ENCODE data around the gene TYW1B. TPM values are rescaled to one million over a fixed set of nuclear protein-coding genes. Genes with fewer than 3 reads are reported as not detected.
"Not testable (repeated sequence)": the region's sequence is repeated elsewhere in the genome, so short reads cannot be mapped to it uniquely, and the experiment has no call there.

Gene TYW1B
- total and polyA plus RNA-seq, 2 of the 4 experiments (the other 2 are of a cell fraction) = 1.0 to 1.8 TPM

DNA sequence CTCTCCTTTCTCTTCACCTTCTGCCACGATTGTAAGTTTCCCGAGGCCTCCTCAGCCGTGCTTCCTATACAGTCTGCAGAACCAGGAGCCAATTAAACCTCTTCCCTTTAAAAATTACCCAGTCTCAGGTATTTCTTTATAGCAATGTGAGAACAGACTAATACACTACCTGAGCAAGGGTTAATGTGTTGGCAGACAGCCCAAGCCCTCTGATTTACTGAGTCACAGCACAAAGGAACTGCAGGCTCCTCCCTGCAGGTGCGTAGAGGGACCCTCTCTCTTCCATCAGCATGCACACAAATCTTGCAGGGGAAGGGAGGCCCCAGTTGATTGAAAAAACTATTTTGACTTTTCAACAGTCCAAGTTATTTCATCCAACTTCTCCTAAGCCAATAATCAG lies 271.3 kb downstream of the TYW1B start:
- H3K23ac ChIP-seq (ENCODE audit: low read depth, low read length); H3K14ac ChIP-seq (replicated peaks; ENCODE audit: low read depth, low read length); H2AK9ac ChIP-seq (replicated peaks; ENCODE audit: low read depth, low read length, poor library complexity); H2AFZ ChIP-seq (replicated peaks; ENCODE audit: low read length, poor library complexity); H3K56ac ChIP-seq (ENCODE audit: extremely low read depth, insufficient read depth, low read length); H3K9me1 ChIP-seq (ENCODE audit: insufficient read depth, low read length); H3K36me3 ChIP-seq (ENCODE audit: control insufficient read depth, insufficient read depth, low read length); H3K4me3 ChIP-seq (ENCODE audit: insufficient read depth, low read depth, low read length); H4K20me1 ChIP-seq (ENCODE audit: insufficient read depth, low read length); ATAC-seq (ENCODE audit: low read depth); CTCF ChIA-PET; H2BK5ac ChIP-seq (ENCODE audit: low read depth, low read length, poor library complexity, severe bottlenecking); H3K4ac ChIP-seq (ENCODE audit: low read depth, low read length); intact Hi-C loops (cut with micrococcal nuclease); H3K27ac ChIP-seq (ENCODE audit: insufficient read depth, low read length); in situ Hi-C loops (cut with MboI; ENCODE audit: low sequenced_read_pairs); H3K18ac ChIP-seq (ENCODE audit: low read depth, low read length); H3K79me1 ChIP-seq (ENCODE audit: low read depth in 1 of 2, low read length in 2 of 2); H3K9ac ChIP-seq (ENCODE audit: low read depth, low read length); H3K9me3 ChIP-seq (ENCODE audit: control insufficient read depth, insufficient read depth, low read length); POLR2A ChIA-PET (ENCODE audit: unreplicated experiment); H2BK15ac ChIP-seq (ENCODE audit: low read depth, low read length); dilution Hi-C loops (cut with HindIII; ENCODE audit: low sequenced_read_pairs, unreplicated experiment); H4K8ac ChIP-seq (ENCODE audit: low read depth in 2 of 2, low read length in 2 of 2); DNase-seq; H2AK5ac ChIP-seq (ENCODE audit: low read depth, low read length); H2BK20ac ChIP-seq (ENCODE audit: low read depth, low read length); H4K91ac ChIP-seq (ENCODE audit: insufficient read depth, low read depth, low read length); H3K4me1 ChIP-seq (ENCODE audit: control insufficient read depth, insufficient read depth, low read length); H3K4me2 ChIP-seq (ENCODE audit: low read depth, low read length); BruUV-seq (replicated peaks); H4K5ac ChIP-seq (ENCODE audit: low read depth, low read length); H2BK120ac ChIP-seq (ENCODE audit: low read depth, low read length); H3K27me3 ChIP-seq (ENCODE audit: control insufficient read depth, insufficient read depth, low read length): not testable (repeated sequence)
- WGBS, 2 experiments (ENCODE audit: extremely low coverage in 2 of 2, insufficient read length in 1 of 2) = no CpG with 5 or more reads among the region's 4 CpGs

DNA sequence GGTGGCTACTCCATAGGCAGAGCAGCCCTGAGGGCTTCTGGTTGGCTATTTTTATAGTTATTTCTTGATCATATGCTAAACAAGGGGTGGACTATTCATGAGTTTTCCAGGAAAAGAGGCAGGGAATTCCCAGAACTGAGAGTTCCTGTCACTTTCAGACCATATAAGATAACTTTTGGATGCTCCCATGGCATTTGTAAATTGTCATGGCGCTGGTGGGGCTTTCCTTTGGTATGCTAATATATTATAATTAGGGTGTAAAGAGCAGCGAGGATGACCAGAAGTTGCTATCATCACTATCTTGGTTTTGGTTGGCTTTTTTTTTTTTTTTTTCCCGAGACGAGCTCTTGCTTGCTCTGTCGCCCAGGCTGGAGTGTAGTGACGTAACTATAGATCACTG lies 272.8 kb downstream of the TYW1B start:
- H2BK120ac ChIP-seq (ENCODE audit: low read depth, low read length); dilution Hi-C loops (cut with HindIII; ENCODE audit: low sequenced_read_pairs, unreplicated experiment); H3K18ac ChIP-seq (ENCODE audit: low read depth, low read length); H3K4ac ChIP-seq (ENCODE audit: low read depth, low read length); H4K5ac ChIP-seq (ENCODE audit: low read depth, low read length); H3K4me2 ChIP-seq (ENCODE audit: low read depth, low read length); H2BK5ac ChIP-seq (ENCODE audit: low read depth, low read length, poor library complexity, severe bottlenecking); H2AFZ ChIP-seq (replicated peaks; ENCODE audit: low read length, poor library complexity); H3K27ac ChIP-seq (ENCODE audit: insufficient read depth, low read length); H2BK15ac ChIP-seq (ENCODE audit: low read depth, low read length); H4K91ac ChIP-seq (ENCODE audit: insufficient read depth, low read depth, low read length); H3K23ac ChIP-seq (ENCODE audit: low read depth, low read length); H2BK20ac ChIP-seq (ENCODE audit: low read depth, low read length); intact Hi-C loops (cut with micrococcal nuclease); H3K4me1 ChIP-seq (ENCODE audit: control insufficient read depth, insufficient read depth, low read length); POLR2A ChIA-PET (ENCODE audit: unreplicated experiment); H3K9me3 ChIP-seq (ENCODE audit: control insufficient read depth, insufficient read depth, low read length); H3K27me3 ChIP-seq (ENCODE audit: control insufficient read depth, insufficient read depth, low read length); H3K14ac ChIP-seq (replicated peaks; ENCODE audit: low read depth, low read length); DNase-seq; H3K9ac ChIP-seq (ENCODE audit: low read depth, low read length); BruUV-seq (replicated peaks); ATAC-seq (ENCODE audit: low read depth); H4K20me1 ChIP-seq (ENCODE audit: insufficient read depth, low read length); H2AK9ac ChIP-seq (replicated peaks; ENCODE audit: low read depth, low read length, poor library complexity); H2AK5ac ChIP-seq (ENCODE audit: low read depth, low read length); H3K9me1 ChIP-seq (ENCODE audit: insufficient read depth, low read length); in situ Hi-C loops (cut with MboI; ENCODE audit: low sequenced_read_pairs); H3K79me1 ChIP-seq (ENCODE audit: low read depth in 1 of 2, low read length in 2 of 2); H3K36me3 ChIP-seq (ENCODE audit: control insufficient read depth, insufficient read depth, low read length); H3K56ac ChIP-seq (ENCODE audit: extremely low read depth, insufficient read depth, low read length); H4K8ac ChIP-seq (ENCODE audit: low read depth in 2 of 2, low read length in 2 of 2); H3K4me3 ChIP-seq (ENCODE audit: insufficient read depth, low read depth, low read length): not testable (repeated sequence)
- CTCF ChIA-PET = interaction anchor here (0.6 kb wide), 2 partner anchors 70 to 311 kb away, joined by 3 to 6 read pairs; no protein-coding TSS in a partner anchor
- WGBS, 2 experiments (ENCODE audit: extremely low coverage in 2 of 2, insufficient read length in 1 of 2) = no CpG with 5 or more reads among the region's 6 CpGs

Measured in IMR-90 (cell line).